Natural killer cell (primary cell): Measurements from ENCODE around the gene LPCAT3. TPM values are rescaled to one million over a fixed set of nuclear protein-coding genes. Genes with fewer than 3 reads are reported as not detected.

Experiments used
- ATAC-seq, 3 donors: fragments of 150-1000 bp in 2 of 3; fragments of 200-7000 bp in 1 of 3; cut with Tn5 transposase; 1 replicate in 1 of 3; 2 replicates in 2 of 3; pipeline ENCODE4 v1.10.0; 2021; ENCODE audit warnings: mild to moderate bottlenecking in 2 of 3, moderate library complexity in 2 of 3
- DNase-seq, 2 donors: peaks; one replicate each; pipeline versions ENCODE4 v3.0.0 to v3.0.0-alpha.2; 2013 to 2021; ENCODE audit warnings: mixed read lengths in 1 of 2
- H3K27ac ChIP-seq: one replicate; pipeline ENCODE4 v1.5.1; 2013; ENCODE audit warnings: mild to moderate bottlenecking, low read length
- H3K27me3 ChIP-seq: one replicate; pipeline ENCODE4 v1.6.1; 2013; ENCODE audit warnings: low read length; ENCODE audit not compliant: control insufficient read depth, insufficient read depth
- H3K36me3 ChIP-seq: one replicate; pipeline ENCODE4 v1.6.1; 2013; ENCODE audit warnings: low read length; ENCODE audit not compliant: control insufficient read depth, insufficient read depth
- H3K4me1 ChIP-seq: one replicate; pipeline ENCODE4 v1.6.1; 2013; ENCODE audit warnings: low read length; ENCODE audit not compliant: control insufficient read depth, insufficient read depth
- H3K4me3 ChIP-seq: one replicate; pipeline ENCODE4 v1.5.1; 2013; ENCODE audit warnings: low read length
- H3K9me3 ChIP-seq: one replicate; pipeline ENCODE4 v1.6.1; 2013; ENCODE audit warnings: low read length; ENCODE audit not compliant: control insufficient read depth, insufficient read depth
- H3K27ac Mint-ChIP-seq, 2 donors: one replicate each; pipeline ENCODE4 v1.8.0; 2022; ENCODE audit warnings: mild to moderate bottlenecking in 2 of 2, mixed read lengths in 2 of 2, moderate library complexity in 1 of 2
- H3K27me3 Mint-ChIP-seq, 2 donors: one replicate each; pipeline ENCODE4 v1.8.0; 2022; ENCODE audit warnings: low read depth in 2 of 2, mixed read lengths in 2 of 2
- H3K36me3 Mint-ChIP-seq: one replicate; pipeline ENCODE4 v1.8.0; 2022; ENCODE audit warnings: mixed read lengths
- H3K4me1 Mint-ChIP-seq, 2 donors: one replicate each; pipeline ENCODE4 v1.8.0; 2022; ENCODE audit warnings: mixed read lengths in 2 of 2
- H3K4me3 Mint-ChIP-seq: one replicate; pipeline ENCODE4 v1.8.0; 2022; ENCODE audit warnings: mild to moderate bottlenecking, moderate library complexity, mixed read lengths
- H3K9me3 Mint-ChIP-seq, 2 donors: one replicate each; pipeline ENCODE4 v1.8.0; 2022; ENCODE audit warnings: mixed read lengths in 2 of 2
- CTCF ChIP-seq: fragments of 200-600 bp; IDR thresholded peaks from one replicate; pipeline ENCODE4 v1.8.0; 2022; ENCODE audit warnings: antibody characterized with exemption
- WGBS: methylation state at CpG from one replicate; pipeline ENCODE4 v1.1.7; 2013; ENCODE audit warnings: missing lambda C conversion rate; ENCODE audit not compliant: insufficient coverage; 5-methylcytosine and 5-hydroxymethylcytosine counted together
- intact Hi-C: fragments of 100-400 bp; cut with micrococcal nuclease; formaldehyde crosslinking; loops from one replicate; pipeline ENCODE4 v1.14.2; 2022
- total RNA-seq, 4 donors: library from RNA; stranded (reverse); fragments of 120-200 nt in 1 of 4; gene quantifications; one replicate each; pipeline versions ENCODE4 v1.2.3 to v1.2.4, GENCODE V29; 2013 to 2022

Gene LPCAT3
- total RNA-seq, 3 donors from 2014 or later (not counting 1 experiment from before 2014, with no cell fraction given) = 45.6 to 54.3 (median 45.6) TPM

- 100% methylated on average over 1 of the region's 1 CpG for WGBS
- no peak for TF ChIP-seq CTCF
- Histone ChIP-seq H3K36me3 (no peaks in the 10 kb centered on the region), H3K9me3 (no peaks in the 10 kb centered on the region), H3K27ac (no peak overlapping the region), H3K4me1 (no peaks in the 10 kb centered on the region), H3K27me3 (no peaks in the 10 kb centered on the region), H3K4me3 (no peak overlapping the region)
- ATAC-seq (no peak), DNase-seq (no peak)
- H3K4me1 Mint-ChIP-seq = peaks cover 0 to 6% of the 10 kb centered on the region in 2 donors
- no peak overlapping the region for H3K4me3 Mint-ChIP-seq
- intact Hi-C loops = no loop called here
- H3K36me3 Mint-ChIP-seq = no peaks in the 10 kb centered on the region
- H3K9me3 Mint-ChIP-seq = no peaks in the 10 kb centered on the region
- H3K27ac Mint-ChIP-seq = no peak overlapping the region
- H3K27me3 Mint-ChIP-seq = peaks cover 3 to 7% of the 10 kb centered on the region in 2 donors
Observed at GRCh38 chr12:7034464-7034863, 16.2 kb upstream of the LPCAT3 start.

GRCh38 chr12:7032990-7033389 is 14.7 kb upstream of the LPCAT3 start:
- DNase-seq = no peak
- Mint-ChIP-seq H3K4me3 (no peak overlapping the region), H3K27me3 (peaks cover 3 to 7% of the 10 kb centered on the region in 2 donors), H3K9me3 (no peaks in the 10 kb centered on the region), H3K27ac (no peak overlapping the region), H3K4me1 (peaks cover 0 to 6% of the 10 kb centered on the region in 2 donors), H3K36me3 (no peaks in the 10 kb centered on the region)
- no peak for ATAC-seq
- no peak for TF ChIP-seq CTCF
- 80% methylated on average over 2 of the region's 2 CpGs for WGBS
- Histone ChIP-seq H3K4me3 (no peak overlapping the region), H3K9me3 (no peaks in the 10 kb centered on the region), H3K4me1 (no peaks in the 10 kb centered on the region), H3K36me3 (no peaks in the 10 kb centered on the region), H3K27me3 (no peaks in the 10 kb centered on the region), H3K27ac (no peak overlapping the region)
- intact Hi-C loops = no loop called here

GRCh38 chr12:7031306-7031705 is 13.0 kb upstream of the LPCAT3 start:
- intact Hi-C loops = no loop called here
- H3K36me3 Mint-ChIP-seq = no peaks in the 10 kb centered on the region
- Histone ChIP-seq H3K27me3 (no peaks in the 10 kb centered on the region), H3K9me3 (no peaks in the 10 kb centered on the region), H3K27ac (no peak overlapping the region), H3K36me3 (no peaks in the 10 kb centered on the region), H3K4me3 (no peak overlapping the region), H3K4me1 (no peaks in the 10 kb centered on the region)
- H3K9me3 Mint-ChIP-seq = no peaks in the 10 kb centered on the region
- WGBS = 84% methylated on average over 6 of the region's 6 CpGs
- H3K27ac Mint-ChIP-seq = no peak overlapping the region
- ATAC-seq = no peak
- H3K27me3 Mint-ChIP-seq = peaks cover 3 to 7% of the 10 kb centered on the region in 2 donors
- TF ChIP-seq CTCF = no peak
- no peaks in the 10 kb centered on the region for H3K4me1 Mint-ChIP-seq
- H3K4me3 Mint-ChIP-seq = no peak overlapping the region
- no peak for DNase-seq

- no peak overlapping the region for H3K4me3 ChIP-seq
- 78% methylated on average over 1 of the region's 1 CpG for WGBS
- Mint-ChIP-seq H3K27ac (no peak overlapping the region), H3K4me3 (no peak overlapping the region), H3K9me3 (no peaks in the 10 kb centered on the region), H3K27me3 (no peaks in the 10 kb centered on the region), H3K4me1 (no peaks in the 10 kb centered on the region), H3K36me3 (no peaks in the 10 kb centered on the region)
- no peak for DNase-seq
- H3K27me3 ChIP-seq = no peaks in the 10 kb centered on the region
- intact Hi-C loops = no loop called here
- TF ChIP-seq CTCF = no peak
- no peaks in the 10 kb centered on the region for H3K9me3 ChIP-seq
- H3K36me3 ChIP-seq = no peaks in the 10 kb centered on the region
- ATAC-seq = no peak
- no peak overlapping the region for H3K27ac ChIP-seq
- H3K4me1 ChIP-seq = no peaks in the 10 kb centered on the region
Observed at GRCh38 chr12:7026854-7027253, 8.6 kb upstream of the LPCAT3 start.
